HCT116 (cell line): ENCODE data around the gene FOXN3. TPM values are rescaled to one million over a fixed set of nuclear protein-coding genes. Genes with fewer than 3 reads are reported as not detected.

Experiments used
- ATAC-seq: fragments of 200-7000 bp; cut with Tn5 transposase; 2 replicates; pipeline ENCODE4 v1.9.1; 2020; ENCODE audit warnings: mild to moderate bottlenecking, moderate library complexity
- BruUV-seq: library from RNA; stranded (reverse); fragments of 400-500 nt; replicated peaks from 2 replicates; lab custom pipeline; 2021; lab: Mats Ljungman, UMichigan
- CTCF ChIA-PET: fragments of 300-600 bp; sonication (Branson Sonifier 250); formaldehyde crosslinking; loops from one replicate; lab custom pipeline; 2021; ENCODE audit warnings: antibody characterized with exemption; lab: Charles Lee
- POLR2A ChIA-PET: fragments of 300-600, 350-600 bp; sonication (Branson Sonifier 250); formaldehyde crosslinking; loops from one replicate; lab custom pipeline; 2021; ENCODE audit warnings: antibody characterized with exemption; lab: Charles Lee
- RAD21 ChIA-PET, 2 experiments: fragments of 300-600 bp; sonication (Branson Sonifier 250); formaldehyde crosslinking; loops; one replicate each; lab custom pipeline; 2023; ENCODE audit warnings: low total read pairs in 2 of 2; ENCODE audit not compliant: uncharacterized antibody in 2 of 2, unreplicated experiment in 2 of 2, low non-redundant PET in 1 of 2; lab: Charles Lee
- DNase-seq: peaks from one replicate; pipeline ENCODE4 v3.0.0-alpha.2; 2010; ENCODE audit warnings: low read depth, low spot score
- H2AFZ ChIP-seq: fragments of 200-600 bp; shearing (Covaris generic), sonication (generic); 2 replicates; pipeline ENCODE4 v1.6.1; 2017; ENCODE audit warnings: low read depth, mixed run types, mixed read lengths, antibody characterized with exemption, low read length; ENCODE audit not compliant: poor library complexity, severe bottlenecking
- H3K27ac ChIP-seq: 2 replicates; pipeline ENCODE4 v1.5.1; 2012; ENCODE audit warnings: low read depth, low read length
- H3K27me3 ChIP-seq: fragments of 200-600 bp; sonication (generic); 2 replicates; pipeline ENCODE4 v1.6.1; 2016; ENCODE audit warnings: mixed run types, low read length, mixed read lengths; ENCODE audit not compliant: insufficient read depth
- H3K36me3 ChIP-seq, 2 experiments: fragments of 200-500 bp in 1 of 2; fragments of 200-600 bp in 1 of 2; sonication (Bioruptor generic) in 1 of 2; sonication (generic) in 1 of 2; 2 replicates each; pipeline versions ENCODE4 v1.5.1 to v1.6.1; 2014 to 2016; ENCODE audit warnings: low read length in 2 of 2, inconsistent platforms in 1 of 2, mixed read lengths in 1 of 2, mixed run types in 1 of 2; ENCODE audit not compliant: insufficient read depth in 2 of 2, control insufficient read depth in 1 of 2
- H3K4me1 ChIP-seq, 2 experiments: fragments of 200-600 bp in 1 of 2; sonication (generic) in 1 of 2; 2 replicates each; pipeline versions ENCODE4 v1.5.1 to v1.6.1; 2012 to 2017; ENCODE audit warnings: low read length in 2 of 2, inconsistent platforms in 1 of 2, mild to moderate bottlenecking in 1 of 2, mixed read lengths in 1 of 2, mixed run types in 1 of 2, moderate library complexity in 1 of 2; ENCODE audit not compliant: insufficient read depth in 2 of 2, control insufficient read depth in 1 of 2
- H3K4me2 ChIP-seq: fragments of 200-600 bp; sonication (generic); 2 replicates; pipeline ENCODE4 v1.6.1; 2017; ENCODE audit warnings: mixed run types, low read length, mixed read lengths
- H3K4me3 ChIP-seq, 2 experiments: fragments of 200-600 bp in 1 of 2; sonication (generic) in 1 of 2; replicated peaks in 1 of 2; 2 replicates each; pipeline ENCODE4 v1.5.1; 2011 to 2016; ENCODE audit warnings: low read length in 2 of 2, control low read depth in 1 of 2, low read depth in 1 of 2, mild to moderate bottlenecking in 1 of 2, mixed read lengths in 1 of 2, mixed run types in 1 of 2
- H3K79me2 ChIP-seq: fragments of 200-600 bp; sonication (generic); 2 replicates; pipeline ENCODE4 v1.6.1; 2017; ENCODE audit warnings: mild to moderate bottlenecking, mixed run types, low read length, moderate library complexity, mixed read lengths; ENCODE audit not compliant: insufficient read depth
- H3K9ac ChIP-seq: fragments of 200-600 bp; sonication (generic); 2 replicates; pipeline ENCODE4 v1.6.1; 2016; ENCODE audit warnings: low read length, mixed read lengths
- H3K9me2 ChIP-seq: fragments of 200-600 bp; sonication (generic), shearing (Covaris generic); 2 replicates; pipeline ENCODE4 v1.6.1; 2017; ENCODE audit warnings: mixed run types, mild to moderate bottlenecking, moderate library complexity; ENCODE audit not compliant: insufficient read depth
- H3K9me3 ChIP-seq, 2 experiments: fragments of 200-500 bp in 1 of 2; fragments of 200-600 bp in 1 of 2; sonication (Bioruptor generic) in 1 of 2; sonication (generic) in 1 of 2; 2 replicates each; pipeline ENCODE4 v1.6.1; 2014 to 2017; ENCODE audit warnings: low read length in 2 of 2, mixed read lengths in 2 of 2, inconsistent platforms in 1 of 2, low read depth in 1 of 2, mild to moderate bottlenecking in 1 of 2, mixed run types in 1 of 2, moderate library complexity in 1 of 2; ENCODE audit not compliant: control insufficient read depth in 1 of 2, insufficient read depth in 1 of 2
- H4K20me1 ChIP-seq: fragments of 200-600 bp; sonication (generic), shearing (Covaris generic); 2 replicates; pipeline ENCODE4 v1.6.1; 2017; ENCODE audit warnings: mixed run types, mild to moderate bottlenecking, moderate library complexity; ENCODE audit not compliant: insufficient read depth
- CBX3 ChIP-seq: IDR thresholded peaks from 2 replicates; pipeline ENCODE4 v1.6.1; 2012; ENCODE audit warnings: low read depth
- CEBPB ChIP-seq: IDR thresholded peaks from 2 replicates; pipeline ENCODE4 v1.6.1; 2012; ENCODE audit warnings: low read depth
- CTCF ChIP-seq, 3 experiments: fragments of 200-600 bp in 1 of 3; sonication (generic) in 1 of 3; IDR thresholded peaks in 2 of 3; conservative IDR thresholded peaks in 1 of 3; 2 replicates each; pipeline ENCODE4 v1.5.1; 2012 to 2017; ENCODE audit warnings: low read depth in 2 of 3, low read length in 2 of 3, antibody characterized with exemption in 1 of 3, borderline replicate concordance in 1 of 3, control low read depth in 1 of 3, mild to moderate bottlenecking in 1 of 3, mixed read lengths in 1 of 3, mixed run types in 1 of 3, moderate library complexity in 1 of 3; ENCODE audit not compliant: insufficient read depth in 1 of 3
- EZH2phosphoT487 ChIP-seq: fragments of 200-600 bp; IDR thresholded peaks from 2 replicates; pipeline ENCODE4 v1.6.1; 2018; ENCODE audit warnings: antibody characterized with exemption, borderline replicate concordance
- MAX ChIP-seq: IDR thresholded peaks from 2 replicates; pipeline ENCODE4 v1.6.1; 2012
- POLR2A ChIP-seq: IDR thresholded peaks from 2 replicates; pipeline ENCODE4 v1.7.0; 2011; ENCODE audit warnings: borderline replicate concordance; ENCODE audit not compliant: insufficient read depth, insufficient read length; ENCODE audit errors: extremely low read depth
- RAD21 ChIP-seq: IDR thresholded peaks from 2 replicates; pipeline ENCODE4 v1.6.1; 2012; ENCODE audit warnings: low read depth, mild to moderate bottlenecking
- SRF ChIP-seq: IDR thresholded peaks from 2 replicates; pipeline ENCODE4 v1.6.1; 2012; ENCODE audit warnings: low read depth
- TCF7L2 ChIP-seq: IDR thresholded peaks from 2 replicates; pipeline ENCODE4 v1.7.0; 2011; ENCODE audit warnings: borderline replicate concordance, inconsistent platforms; ENCODE audit not compliant: insufficient read depth, insufficient read length; ENCODE audit errors: extremely low read depth
- ZNF274 ChIP-seq: fragments of 200-500 bp; sonication (Bioruptor generic); IDR thresholded peaks from 2 replicates; pipeline ENCODE4 v1.6.1; 2014; ENCODE audit warnings: mild to moderate bottlenecking, low read depth, low read length, inconsistent platforms
- intact Hi-C: fragments of 100-400 bp; cut with micrococcal nuclease; formaldehyde crosslinking; loops from 2 replicates; pipeline ENCODE4 v1.10.0; 2022
- total RNA-seq: library from RNA; stranded (reverse); gene quantifications from one replicate; pipeline ENCODE4 v1.2.1, GENCODE V29; 2021; ENCODE audit not compliant: unreplicated experiment
- TF ChIP-seq, protein P1 (sequence below): IDR thresholded peaks from 2 replicates; pipeline ENCODE4 v1.6.1; 2011; ENCODE audit warnings: mild to moderate bottlenecking, low read length, moderate library complexity; ENCODE audit not compliant: insufficient replicate concordance; ENCODE audit errors: extremely low read depth

The FOXN3 gene
- total RNA-seq, 1 experiment from 2014 or later = 20.0 TPM

GRCh38 chr14:89309670-89310177, 107.3 kb downstream of the FOXN3 start:
- H3K27me3 ChIP-seq = no peaks in the 10 kb centered on the region
- H3K4me3 ChIP-seq = no peak overlapping the region
- H3K9me2 ChIP-seq = no peaks in the 10 kb centered on the region
- no peaks in the 10 kb centered on the region for H3K36me3 ChIP-seq
- BruUV-seq = no TSS peak
- intact Hi-C loops = no loop called here
- CTCF ChIA-PET = no interaction called here
- H2AFZ ChIP-seq = no peak overlapping the region
- no peak for TF ChIP-seq CTCF (IDR thresholded peaks at IDR 0.05 in 2 of 3, conservative IDR thresholded peaks at IDR 0.05 in 1 of 3; ENCODE audit: borderline replicate concordance in 1 of 3, insufficient read depth in 1 of 3, low read depth in 2 of 3, low read length in 2 of 3)
- TF ChIP-seq ZNF274 = no peak
- TF ChIP-seq MAX = no peak
- no peak for TF ChIP-seq CEBPB
- no peak for TF ChIP-seq CBX3
- TF ChIP-seq, protein P1, sequence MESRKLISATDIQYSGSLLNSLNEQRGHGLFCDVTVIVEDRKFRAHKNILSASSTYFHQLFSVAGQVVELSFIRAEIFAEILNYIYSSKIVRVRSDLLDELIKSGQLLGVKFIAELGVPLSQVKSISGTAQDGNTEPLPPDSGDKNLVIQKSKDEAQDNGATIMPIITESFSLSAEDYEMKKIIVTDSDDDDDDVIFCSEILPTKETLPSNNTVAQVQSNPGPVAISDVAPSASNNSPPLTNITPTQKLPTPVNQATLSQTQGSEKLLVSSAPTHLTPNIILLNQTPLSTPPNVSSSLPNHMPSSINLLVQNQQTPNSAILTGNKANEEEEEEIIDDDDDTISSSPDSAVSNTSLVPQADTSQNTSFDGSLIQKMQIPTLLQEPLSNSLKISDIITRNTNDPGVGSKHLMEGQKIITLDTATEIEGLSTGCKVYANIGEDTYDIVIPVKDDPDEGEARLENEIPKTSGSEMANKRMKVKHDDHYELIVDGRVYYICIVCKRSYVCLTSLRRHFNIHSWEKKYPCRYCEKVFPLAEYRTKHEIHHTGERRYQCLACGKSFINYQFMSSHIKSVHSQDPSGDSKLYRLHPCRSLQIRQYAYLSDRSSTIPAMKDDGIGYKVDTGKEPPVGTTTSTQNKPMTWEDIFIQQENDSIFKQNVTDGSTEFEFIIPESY = no peak
- no peak for TF ChIP-seq SRF
- no peak for TF ChIP-seq TCF7L2
- no peak for TF ChIP-seq RAD21
- no peak for TF ChIP-seq POLR2A
- TF ChIP-seq EZH2phosphoT487 = no peak
- H3K4me1 ChIP-seq = peaks cover 5 to 15% of the 10 kb centered on the region in 2 experiments
- H3K9ac ChIP-seq = no peak overlapping the region
- DNase-seq = no peak
- no peaks in the 10 kb centered on the region for H3K79me2 ChIP-seq
- no peak for ATAC-seq
- RAD21 ChIA-PET = no interaction called here
- no peak overlapping the region for H3K27ac ChIP-seq
- H4K20me1 ChIP-seq = no peaks in the 10 kb centered on the region
- no peak overlapping the region for H3K4me2 ChIP-seq
- H3K9me3 ChIP-seq = no peaks in the 10 kb centered on the region
- POLR2A ChIA-PET = no interaction called here
